K562 (cell line): ENCODE measurements around the gene SZT2. TPM values are rescaled to one million over a fixed set of nuclear protein-coding genes. Genes with fewer than 3 reads are reported as not detected.

Experiments used
- CBFB ChIP-seq: sonication (generic); formaldehyde crosslinking; IDR thresholded peaks from 2 replicates; pipeline ENCODE4 v1.4.0; 2020; ENCODE audit warnings: mild to moderate bottlenecking, missing genetic modification reagents
- CEBPB ChIP-seq: fragments of 450-650 bp; IDR thresholded peaks from 2 replicates; pipeline ENCODE4 v1.6.1; 2016; ENCODE audit warnings: missing genetic modification characterization, missing compliant biosample characterization
- DACH1 ChIP-seq: fragments of 450-650 bp; IDR thresholded peaks from 2 replicates; pipeline ENCODE4 v1.6.1; 2018; ENCODE audit not compliant: partially characterized antibody
- GTF2E2 ChIP-seq: fragments of 200-800 bp; sonication (Bioruptor generic); IDR thresholded peaks from 2 replicates; pipeline ENCODE4 v1.6.1; 2016; ENCODE audit warnings: missing genetic modification characterization, missing compliant biosample characterization
- JUN ChIP-seq, 2 experiments: sonication (generic) in 1 of 2; formaldehyde crosslinking in 1 of 2; IDR thresholded peaks; 2 replicates each; pipeline versions ENCODE4 v1.6.1 to v1.8.0; 2012 to 2022; ENCODE audit warnings: borderline replicate concordance in 2 of 2, mild to moderate bottlenecking in 2 of 2, improper control_type of control experiment in 1 of 2, low read depth in 1 of 2, low read length in 1 of 2, missing genetic modification reagents in 1 of 2
- MEF2A ChIP-seq: IDR thresholded peaks from 2 replicates; pipeline ENCODE4 v1.6.1; 2011; ENCODE audit warnings: low read depth, mild to moderate bottlenecking, low read length, moderate library complexity; ENCODE audit not compliant: control insufficient read depth
- MEIS2 ChIP-seq: fragments of 450-650 bp; IDR thresholded peaks from 2 replicates; pipeline ENCODE4 v1.6.1; 2014; ENCODE audit warnings: mild to moderate bottlenecking; ENCODE audit not compliant: partially characterized antibody
- MTA1 ChIP-seq: fragments of 450-650 bp; IDR thresholded peaks from 2 replicates; pipeline ENCODE4 v1.6.1; 2017; ENCODE audit warnings: borderline replicate concordance
- NR2C1 ChIP-seq, 2 experiments: fragments of 450-650 bp; IDR thresholded peaks; 2 replicates each; pipeline ENCODE4 v1.6.1; 2017; ENCODE audit warnings: mild to moderate bottlenecking in 2 of 2, antibody characterized with exemption in 1 of 2, inconsistent platforms in 1 of 2, missing compliant biosample characterization in 1 of 2, missing genetic modification characterization in 1 of 2
- RB1 ChIP-seq: fragments of 450-650 bp; IDR thresholded peaks from 2 replicates; pipeline ENCODE4 v1.6.1; 2017; ENCODE audit warnings: low read depth, mild to moderate bottlenecking
- SMC3 ChIP-seq: conservative IDR thresholded peaks from 2 replicates; pipeline ENCODE4 v1.6.1; 2011; ENCODE audit warnings: low read depth, low read length, improper control_type of control experiment; ENCODE audit not compliant: insufficient read depth
- STAG1 ChIP-seq: sonication (generic); formaldehyde crosslinking; IDR thresholded peaks from 2 replicates; pipeline ENCODE4 v1.5.0; 2020; ENCODE audit warnings: missing genetic modification reagents, borderline replicate concordance
- XRCC5 ChIP-seq: fragments of 200-400 bp; formaldehyde crosslinking; IDR thresholded peaks from 2 replicates; pipeline ENCODE4 v1.6.1; 2017; ENCODE audit warnings: low read depth, mild to moderate bottlenecking, low read length
- ZEB2 ChIP-seq: fragments of 450-650 bp; IDR thresholded peaks from 2 replicates; pipeline ENCODE4 v1.6.1; 2016
- polyA plus RNA-seq, 8 experiments: library from polyadenylated mRNA; depleted of rRNA in 4 of 8; stranded (reverse) in 5 of 8; unstranded in 3 of 8; fragments of >200 nt; fragmentation: Nextera tagmentation in 2 of 8; fragmentation: Illumina TruSeq in 1 of 8; extraction: Ambion mirVana in 2 of 8; extraction: Trizol in 1 of 8; gene quantifications; 2 replicates each; pipeline versions ENCODE4 v1.2.1 to v1.2.3, GENCODE V29; 2011 to 2014; ENCODE audit warnings: inconsistent platforms in 1 of 8, missing spikeins in 1 of 8
- total RNA-seq, 7 experiments: library from RNA; depleted of rRNA in 6 of 7; stranded (reverse); fragments of >200 nt in 6 of 7; fragmentation: Illumina TruSeq in 2 of 7; extraction: Trizol in 2 of 7; gene quantifications; 2 replicates each; pipeline versions ENCODE4 v1.2.1 to v1.2.3, GENCODE V29; 2011 to 2021; ENCODE audit warnings: low replicate concordance in 1 of 7
- TF ChIP-seq, protein P1 (sequence below): fragments of 450-650 bp; IDR thresholded peaks from 2 replicates; pipeline ENCODE4 v1.6.1; 2016
- TF ChIP-seq, protein P2 (sequence below): fragments of 450-650 bp; formaldehyde crosslinking; IDR thresholded peaks from 2 replicates; pipeline ENCODE4 v1.4.0; 2020; ENCODE audit warnings: mild to moderate bottlenecking
- TF ChIP-seq, protein P3 (sequence below): fragments of 250-450 bp; sonication (Bioruptor Pico); IDR thresholded peaks from 2 replicates; pipeline ENCODE4 v1.5.0; 2021
- TF ChIP-seq, protein P4 (sequence below): fragments of 450-650 bp; formaldehyde crosslinking; IDR thresholded peaks from 2 replicates; pipeline ENCODE4 v1.4.0; 2020; ENCODE audit warnings: mild to moderate bottlenecking, moderate library complexity
- TF ChIP-seq, protein P5 (sequence below): fragments of 250-450 bp; sonication (Bioruptor Pico); IDR thresholded peaks from 2 replicates; pipeline ENCODE4 v1.5.0; 2020; ENCODE audit warnings: mild to moderate bottlenecking, borderline replicate concordance
- TF ChIP-seq, protein P6 (sequence below): fragments of 450-650 bp; formaldehyde crosslinking; IDR thresholded peaks from 2 replicates; pipeline ENCODE4 v1.4.0; 2022; ENCODE audit warnings: missing genetic modification characterization

Gene SZT2
- total and polyA plus RNA-seq, 9 of the 15 experiments (the other 6 are each of a cell fraction or from before 2014, with no cell fraction given) = 0.88 to 31.0 (median 12.8) TPM

DNA sequence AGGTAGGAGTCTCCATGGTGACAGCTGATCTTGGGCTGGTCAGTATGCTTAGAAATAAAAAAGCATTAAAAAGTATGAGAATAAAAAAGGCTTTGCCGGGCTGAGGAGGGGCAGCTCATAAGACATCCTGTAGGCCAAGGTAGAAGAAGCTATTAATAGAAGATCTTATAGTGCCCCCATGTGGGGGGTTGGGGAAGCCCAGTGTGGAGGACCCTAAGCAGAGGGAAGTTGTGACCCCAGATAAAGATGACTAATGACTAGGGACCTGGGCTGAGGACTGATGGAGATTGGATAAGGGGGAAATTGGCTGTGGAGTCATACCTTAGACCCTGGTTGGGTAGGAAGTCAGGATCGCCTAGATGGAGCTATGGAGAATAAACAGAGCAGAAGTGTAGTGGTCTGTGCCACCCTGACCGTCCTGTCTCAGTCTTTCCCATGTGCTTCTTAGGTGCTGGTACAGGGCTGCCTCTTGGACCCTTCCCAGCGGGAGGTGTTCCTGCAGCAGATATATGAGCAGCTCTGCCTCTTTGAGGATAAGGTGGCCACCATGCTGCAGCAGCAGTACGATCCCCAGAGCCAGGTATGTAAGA lies 25.0 kb downstream of the SZT2 start (continued):
- TF ChIP-seq STAG1 (CRISPR knock-in tag) (peak; percentile 65), GTF2E2 (tag) (no peak), CBFB (CRISPR knock-in tag) (no peak), JUN (IDR thresholded peaks at IDR 0.05; ENCODE audit: borderline replicate concordance, low read depth, low read length) (peak; percentile 39; the same call in 1 of the 2 replicates), JUN (CRISPR knock-in tag; IDR thresholded peaks at IDR 0.05; ENCODE audit: borderline replicate concordance) (no peak), SMC3 (peak; percentile 93), MEF2A (peak; percentile 87), NR2C1 (IDR thresholded peaks at IDR 0.05) (no peak), NR2C1 (tag; IDR thresholded peaks at IDR 0.05) (peak; percentile 64), MEIS2 (peak; percentile 51), CEBPB (tag) (no peak), DACH1 (peak; percentile 32), XRCC5 (peak; percentile 43; the same call in 1 of the 2 replicates), ZEB2 (peak; percentile 82), MTA1 (peak; percentile 30; the same call in 1 of the 2 replicates), RB1 (peak; percentile 40; the same call in 1 of the 2 replicates)
- TF ChIP-seq, protein P1, sequence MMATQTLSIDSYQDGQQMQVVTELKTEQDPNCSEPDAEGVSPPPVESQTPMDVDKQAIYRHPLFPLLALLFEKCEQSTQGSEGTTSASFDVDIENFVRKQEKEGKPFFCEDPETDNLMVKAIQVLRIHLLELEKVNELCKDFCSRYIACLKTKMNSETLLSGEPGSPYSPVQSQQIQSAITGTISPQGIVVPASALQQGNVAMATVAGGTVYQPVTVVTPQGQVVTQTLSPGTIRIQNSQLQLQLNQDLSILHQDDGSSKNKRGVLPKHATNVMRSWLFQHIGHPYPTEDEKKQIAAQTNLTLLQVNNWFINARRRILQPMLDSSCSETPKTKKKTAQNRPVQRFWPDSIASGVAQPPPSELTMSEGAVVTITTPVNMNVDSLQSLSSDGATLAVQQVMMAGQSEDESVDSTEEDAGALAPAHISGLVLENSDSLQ = 0 out of 2 replicates have a peak, but pooled peaks have one; percentile 22
- TF ChIP-seq, protein P2, sequence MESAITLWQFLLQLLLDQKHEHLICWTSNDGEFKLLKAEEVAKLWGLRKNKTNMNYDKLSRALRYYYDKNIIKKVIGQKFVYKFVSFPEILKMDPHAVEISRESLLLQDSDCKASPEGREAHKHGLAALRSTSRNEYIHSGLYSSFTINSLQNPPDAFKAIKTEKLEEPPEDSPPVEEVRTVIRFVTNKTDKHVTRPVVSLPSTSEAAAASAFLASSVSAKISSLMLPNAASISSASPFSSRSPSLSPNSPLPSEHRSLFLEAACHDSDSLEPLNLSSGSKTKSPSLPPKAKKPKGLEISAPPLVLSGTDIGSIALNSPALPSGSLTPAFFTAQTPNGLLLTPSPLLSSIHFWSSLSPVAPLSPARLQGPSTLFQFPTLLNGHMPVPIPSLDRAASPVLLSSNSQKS (CRISPR knock-in tag) = no peak
- TF ChIP-seq, protein P3, sequence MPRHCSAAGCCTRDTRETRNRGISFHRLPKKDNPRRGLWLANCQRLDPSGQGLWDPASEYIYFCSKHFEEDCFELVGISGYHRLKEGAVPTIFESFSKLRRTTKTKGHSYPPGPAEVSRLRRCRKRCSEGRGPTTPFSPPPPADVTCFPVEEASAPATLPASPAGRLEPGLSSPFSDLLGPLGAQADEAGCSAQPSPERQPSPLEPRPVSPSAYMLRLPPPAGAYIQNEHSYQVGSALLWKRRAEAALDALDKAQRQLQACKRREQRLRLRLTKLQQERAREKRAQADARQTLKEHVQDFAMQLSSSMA = no peak
- TF ChIP-seq, protein P4, sequence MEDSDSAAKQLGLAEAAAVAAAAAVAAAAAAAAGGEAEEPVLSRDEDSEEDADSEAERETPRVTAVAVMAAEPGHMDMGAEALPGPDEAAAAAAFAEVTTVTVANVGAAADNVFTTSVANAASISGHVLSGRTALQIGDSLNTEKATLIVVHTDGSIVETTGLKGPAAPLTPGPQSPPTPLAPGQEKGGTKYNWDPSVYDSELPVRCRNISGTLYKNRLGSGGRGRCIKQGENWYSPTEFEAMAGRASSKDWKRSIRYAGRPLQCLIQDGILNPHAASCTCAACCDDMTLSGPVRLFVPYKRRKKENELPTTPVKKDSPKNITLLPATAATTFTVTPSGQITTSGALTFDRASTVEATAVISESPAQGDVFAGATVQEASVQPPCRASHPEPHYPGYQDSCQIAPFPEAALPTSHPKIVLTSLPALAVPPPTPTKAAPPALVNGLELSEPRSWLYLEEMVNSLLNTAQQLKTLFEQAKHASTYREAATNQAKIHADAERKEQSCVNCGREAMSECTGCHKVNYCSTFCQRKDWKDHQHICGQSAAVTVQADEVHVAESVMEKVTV = peak; percentile 92
- TF ChIP-seq, protein P5, sequence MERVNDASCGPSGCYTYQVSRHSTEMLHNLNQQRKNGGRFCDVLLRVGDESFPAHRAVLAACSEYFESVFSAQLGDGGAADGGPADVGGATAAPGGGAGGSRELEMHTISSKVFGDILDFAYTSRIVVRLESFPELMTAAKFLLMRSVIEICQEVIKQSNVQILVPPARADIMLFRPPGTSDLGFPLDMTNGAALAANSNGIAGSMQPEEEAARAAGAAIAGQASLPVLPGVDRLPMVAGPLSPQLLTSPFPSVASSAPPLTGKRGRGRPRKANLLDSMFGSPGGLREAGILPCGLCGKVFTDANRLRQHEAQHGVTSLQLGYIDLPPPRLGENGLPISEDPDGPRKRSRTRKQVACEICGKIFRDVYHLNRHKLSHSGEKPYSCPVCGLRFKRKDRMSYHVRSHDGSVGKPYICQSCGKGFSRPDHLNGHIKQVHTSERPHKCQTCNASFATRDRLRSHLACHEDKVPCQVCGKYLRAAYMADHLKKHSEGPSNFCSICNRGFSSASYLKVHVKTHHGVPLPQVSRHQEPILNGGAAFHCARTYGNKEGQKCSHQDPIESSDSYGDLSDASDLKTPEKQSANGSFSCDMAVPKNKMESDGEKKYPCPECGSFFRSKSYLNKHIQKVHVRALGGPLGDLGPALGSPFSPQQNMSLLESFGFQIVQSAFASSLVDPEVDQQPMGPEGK (CRISPR knock-in tag) = no peak
- TF ChIP-seq, protein P6, sequence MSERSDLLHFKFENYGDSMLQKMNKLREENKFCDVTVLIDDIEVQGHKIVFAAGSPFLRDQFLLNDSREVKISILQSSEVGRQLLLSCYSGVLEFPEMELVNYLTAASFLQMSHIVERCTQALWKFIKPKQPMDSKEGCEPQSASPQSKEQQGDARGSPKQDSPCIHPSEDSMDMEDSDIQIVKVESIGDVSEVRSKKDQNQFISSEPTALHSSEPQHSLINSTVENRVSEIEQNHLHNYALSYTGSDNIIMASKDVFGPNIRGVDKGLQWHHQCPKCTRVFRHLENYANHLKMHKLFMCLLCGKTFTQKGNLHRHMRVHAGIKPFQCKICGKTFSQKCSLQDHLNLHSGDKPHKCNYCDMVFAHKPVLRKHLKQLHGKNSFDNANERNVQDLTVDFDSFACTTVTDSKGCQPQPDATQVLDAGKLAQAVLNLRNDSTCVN = no peak
